ENCODE results near the gene PRR16. TPM values are rescaled to one million over a fixed set of nuclear protein-coding genes. Genes with fewer than 3 reads are reported as not detected.

The PRR16 gene
- total RNA-seq, 1 experiment from 2014 or later, result 18.9 TPM

DNA sequence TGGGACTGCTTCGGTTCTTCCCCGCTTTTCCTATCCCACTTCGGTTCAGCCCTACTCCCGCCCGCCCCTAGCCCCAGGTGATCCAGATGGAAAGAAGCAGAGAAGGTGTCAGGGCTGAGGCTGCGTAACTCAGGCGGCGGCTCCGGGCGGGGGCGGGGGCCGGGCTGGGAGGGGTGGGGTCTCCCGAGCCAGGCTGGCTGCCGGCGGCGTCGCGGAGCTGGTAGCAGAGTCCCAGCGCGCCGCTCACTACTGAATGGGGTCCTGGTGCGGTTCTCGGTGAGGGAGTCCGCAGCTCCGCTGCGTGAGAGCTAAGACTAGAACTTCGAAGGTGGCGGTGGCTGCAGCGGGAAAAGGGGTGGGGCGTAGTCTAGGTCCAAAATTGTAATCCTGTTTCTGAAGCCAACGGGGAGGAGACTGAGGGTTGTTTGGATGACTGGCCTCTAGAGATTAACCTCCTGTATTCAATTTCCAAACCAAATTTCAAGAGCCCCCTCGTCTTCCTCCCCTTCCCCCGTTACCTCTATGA lies 1.4 kb downstream of the PRR16 start:
- Mint-ChIP-seq H3K4me1 (ENCODE audit: insufficient read depth, unreplicated experiment) (peaks cover 39% of the 10 kb centered on the region), H3K27me3 (ENCODE audit: insufficient read depth, unreplicated experiment) (no peaks in the 10 kb centered on the region), H3K4me3 (ENCODE audit: unreplicated experiment) (peak overlapping the region; percentile 85), H3K36me3 (ENCODE audit: insufficient read depth, unreplicated experiment) (no peaks in the 10 kb centered on the region), H3K27ac (ENCODE audit: low read depth, unreplicated experiment) (peak overlapping the region; percentile 55), H3K9me3 (ENCODE audit: unreplicated experiment) (no peaks in the 10 kb centered on the region)
- DNase-seq (ENCODE audit: unreplicated experiment), result peak; percentile 82
- ChIA-PET POLR2A (interaction anchor here (0.8 kb wide), 1 partner anchor 337 kb away, joined by 3 read pairs; no protein-coding TSS in a partner anchor), CTCF (interaction anchor here (0.5 to 1.6 kb wide), 8 partner anchors 8 to 339 kb away, joined by 3 to 5 read pairs (median 4); no protein-coding TSS in a partner anchor)
- no TSS peak for BruUV-seq (replicated peaks)
- TF ChIP-seq, protein P1, sequence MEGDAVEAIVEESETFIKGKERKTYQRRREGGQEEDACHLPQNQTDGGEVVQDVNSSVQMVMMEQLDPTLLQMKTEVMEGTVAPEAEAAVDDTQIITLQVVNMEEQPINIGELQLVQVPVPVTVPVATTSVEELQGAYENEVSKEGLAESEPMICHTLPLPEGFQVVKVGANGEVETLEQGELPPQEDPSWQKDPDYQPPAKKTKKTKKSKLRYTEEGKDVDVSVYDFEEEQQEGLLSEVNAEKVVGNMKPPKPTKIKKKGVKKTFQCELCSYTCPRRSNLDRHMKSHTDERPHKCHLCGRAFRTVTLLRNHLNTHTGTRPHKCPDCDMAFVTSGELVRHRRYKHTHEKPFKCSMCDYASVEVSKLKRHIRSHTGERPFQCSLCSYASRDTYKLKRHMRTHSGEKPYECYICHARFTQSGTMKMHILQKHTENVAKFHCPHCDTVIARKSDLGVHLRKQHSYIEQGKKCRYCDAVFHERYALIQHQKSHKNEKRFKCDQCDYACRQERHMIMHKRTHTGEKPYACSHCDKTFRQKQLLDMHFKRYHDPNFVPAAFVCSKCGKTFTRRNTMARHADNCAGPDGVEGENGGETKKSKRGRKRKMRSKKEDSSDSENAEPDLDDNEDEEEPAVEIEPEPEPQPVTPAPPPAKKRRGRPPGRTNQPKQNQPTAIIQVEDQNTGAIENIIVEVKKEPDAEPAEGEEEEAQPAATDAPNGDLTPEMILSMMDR (IDR thresholded peaks at IDR 0.05; ENCODE audit: unreplicated experiment), result no peak
- intact Hi-C loops (cut with micrococcal nuclease), result loop anchor here (1.0 to 10.0 kb wide), 4 partner anchors 152 to 721 kb away; no protein-coding TSS in a partner anchor

DNA sequence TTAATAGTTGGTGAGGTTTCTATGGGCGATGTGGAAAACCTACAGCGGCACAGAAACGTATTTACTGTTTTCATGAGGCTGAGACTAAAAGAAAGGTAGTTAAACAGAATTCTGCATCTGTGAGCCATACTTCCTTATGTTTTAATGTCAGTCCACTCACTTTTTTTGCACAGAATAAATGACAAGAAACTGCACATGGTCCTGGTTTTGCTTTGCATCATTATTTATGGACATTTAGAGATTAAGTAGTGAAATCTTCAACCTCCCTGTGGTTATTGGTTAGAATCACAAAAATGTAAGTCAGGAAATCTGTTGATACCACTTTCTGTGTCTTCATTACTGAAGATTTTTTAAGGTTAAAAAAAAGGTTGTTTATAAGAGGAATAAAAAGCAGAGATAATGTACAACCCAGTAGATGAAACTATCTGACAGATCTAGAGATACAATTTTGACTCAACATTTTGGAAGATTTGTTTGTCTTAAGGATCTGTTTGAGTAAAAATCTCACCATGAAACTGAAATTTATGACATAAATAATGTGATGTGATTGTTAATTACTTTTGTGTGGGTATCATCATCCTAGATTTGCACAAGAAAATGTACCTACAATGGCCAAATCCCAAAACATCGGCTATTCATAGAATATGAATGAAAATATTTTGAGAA lies 2.4 kb downstream of the PRR16 start:
- H3K9me3 Mint-ChIP-seq (ENCODE audit: unreplicated experiment), result no peaks in the 10 kb centered on the region
- ChIA-PET POLR2A (no interaction called here), CTCF (no interaction called here)
- H3K36me3 Mint-ChIP-seq (ENCODE audit: insufficient read depth, unreplicated experiment), result no peaks in the 10 kb centered on the region
- peak overlapping the region; percentile 55 for H3K27ac Mint-ChIP-seq (ENCODE audit: low read depth, unreplicated experiment)
- peak overlapping the region; percentile 85 for H3K4me3 Mint-ChIP-seq (ENCODE audit: unreplicated experiment)
- H3K27me3 Mint-ChIP-seq (ENCODE audit: insufficient read depth, unreplicated experiment), result no peaks in the 10 kb centered on the region
- TF ChIP-seq, protein P1 (IDR thresholded peaks at IDR 0.05; ENCODE audit: unreplicated experiment), result no peak
- DNase-seq (ENCODE audit: unreplicated experiment), result no peak
- BruUV-seq (replicated peaks), result TSS peak; percentile 26
- intact Hi-C loops (cut with micrococcal nuclease), result loop anchor here (5.0 to 10.0 kb wide), 2 partner anchors 151 to 722 kb away; no protein-coding TSS in a partner anchor
- H3K4me1 Mint-ChIP-seq (ENCODE audit: insufficient read depth, unreplicated experiment), result peaks cover 39% of the 10 kb centered on the region

DNA sequence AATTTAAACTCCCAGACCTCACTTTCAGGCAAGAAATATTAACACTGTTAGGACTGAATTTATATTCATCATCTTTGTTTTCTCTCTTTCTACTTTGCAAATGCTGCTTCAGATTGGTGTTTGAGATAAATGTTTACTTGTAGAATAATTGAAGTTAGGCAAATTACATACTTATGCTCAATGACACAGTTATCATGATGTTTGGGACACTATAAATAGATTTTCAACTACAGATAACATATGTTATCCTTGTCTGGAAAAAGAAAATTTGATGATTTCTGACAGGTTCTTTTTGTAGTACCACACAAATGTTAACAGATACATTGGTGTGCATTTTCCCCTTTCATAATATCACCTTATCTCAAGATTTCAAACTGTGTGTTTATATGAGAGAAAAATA lies 7.9 kb downstream of the PRR16 start:
- H3K4me1 Mint-ChIP-seq (ENCODE audit: insufficient read depth, unreplicated experiment), result peaks cover 26% of the 10 kb centered on the region
- intact Hi-C loops (cut with micrococcal nuclease), result no loop called here
- no peak overlapping the region for H3K4me3 Mint-ChIP-seq (ENCODE audit: unreplicated experiment)
- ChIA-PET POLR2A (interaction anchor here (1.1 kb wide), 1 partner anchor 333 kb away, joined by 3 read pairs; no protein-coding TSS in a partner anchor), CTCF (interaction anchor here (0.8 to 1.0 kb wide), 2 partner anchors 9 to 1463 kb away, joined by 3 read pairs; no protein-coding TSS in a partner anchor)
- no peaks in the 10 kb centered on the region for H3K9me3 Mint-ChIP-seq (ENCODE audit: unreplicated experiment)
- no peak for DNase-seq (ENCODE audit: unreplicated experiment)
- no peaks in the 10 kb centered on the region for H3K36me3 Mint-ChIP-seq (ENCODE audit: insufficient read depth, unreplicated experiment)
- BruUV-seq (replicated peaks), result no TSS peak
- no peaks in the 10 kb centered on the region for H3K27me3 Mint-ChIP-seq (ENCODE audit: insufficient read depth, unreplicated experiment)
- TF ChIP-seq, protein P1 (IDR thresholded peaks at IDR 0.05; ENCODE audit: unreplicated experiment), result no peak
- H3K27ac Mint-ChIP-seq (ENCODE audit: low read depth, unreplicated experiment), result no peak overlapping the region

DNA sequence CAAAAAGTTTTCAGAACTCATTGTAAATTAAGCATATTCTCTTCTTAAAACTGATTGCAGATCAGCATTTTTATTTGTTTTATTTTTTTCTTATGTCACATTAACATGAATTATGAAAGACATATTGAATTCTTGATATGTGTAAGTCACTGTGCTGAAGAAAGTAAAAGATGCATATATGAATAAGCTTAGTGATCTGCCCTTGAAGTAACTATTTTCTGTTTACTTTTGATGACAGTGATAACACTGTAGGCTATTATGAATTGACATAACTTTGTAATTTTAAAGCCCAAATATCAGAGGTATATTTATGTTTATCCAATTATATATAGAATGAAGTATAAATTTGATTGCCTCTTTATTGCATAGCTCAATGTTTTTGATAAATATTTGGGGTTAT lies 8.8 kb downstream of the PRR16 start:
- Mint-ChIP-seq H3K4me1 (ENCODE audit: insufficient read depth, unreplicated experiment) (peaks cover 18% of the 10 kb centered on the region), H3K9me3 (ENCODE audit: unreplicated experiment) (no peaks in the 10 kb centered on the region), H3K27ac (ENCODE audit: low read depth, unreplicated experiment) (no peak overlapping the region), H3K36me3 (ENCODE audit: insufficient read depth, unreplicated experiment) (no peaks in the 10 kb centered on the region), H3K4me3 (ENCODE audit: unreplicated experiment) (no peak overlapping the region), H3K27me3 (ENCODE audit: insufficient read depth, unreplicated experiment) (no peaks in the 10 kb centered on the region)
- no TSS peak for BruUV-seq (replicated peaks)
- intact Hi-C loops (cut with micrococcal nuclease), result loop anchor here (1.0 kb wide), 2 partner anchors 211 to 330 kb away; no protein-coding TSS in a partner anchor
- POLR2A ChIA-PET, result interaction anchor here (1.1 kb wide), 1 partner anchor 332 kb away, joined by 3 read pairs; no protein-coding TSS in a partner anchor
- CTCF ChIA-PET, result interaction anchor here (0.5 to 1.1 kb wide), 6 partner anchors 8 to 1462 kb away, joined by 3 read pairs; no protein-coding TSS in a partner anchor
- DNase-seq (ENCODE audit: unreplicated experiment), result no peak
- TF ChIP-seq, protein P1 (IDR thresholded peaks at IDR 0.05; ENCODE audit: unreplicated experiment), result no peak

All from MCF 10A (cell line).